ENCODE measurements around the gene SV2B. TPM values are rescaled to one million over a fixed set of nuclear protein-coding genes. Genes with fewer than 3 reads are reported as not detected.
"Not testable (repeated sequence)": the region's sequence is repeated elsewhere in the genome, so short reads cannot be mapped to it uniquely, and the experiment has no call there.

SV2B gene
- total RNA-seq, 2 experiments from 2014 or later, result not detected

- ChIA-PET CTCF (no interaction called here), POLR2A (no interaction called here)
- ATAC-seq (ENCODE audit: poor library complexity), result no peak
- no peak overlapping the region for H3K27ac ChIP-seq (ENCODE audit: low read depth in 1 of 2, low read length in 2 of 2)
- Mint-ChIP-seq H3K27ac (no peak overlapping the region), H3K4me3 (no peak overlapping the region), H3K36me3 (ENCODE audit: low read depth) (no peaks in the 10 kb centered on the region), H3K27me3 (peaks cover 9% of the 10 kb centered on the region), H3K9me3 (no peaks in the 10 kb centered on the region), H3K4me1 (ENCODE audit: low read depth) (peaks cover 6% of the 10 kb centered on the region)
- no peak for TF ChIP-seq CTCF (IDR thresholded peaks at IDR 0.05)
- H3K27me3 ChIP-seq (ENCODE audit: control insufficient read depth in 1 of 2, insufficient read depth in 2 of 2, low read length in 2 of 2), result no peaks in the 10 kb centered on the region
- H3K9me3 ChIP-seq (ENCODE audit: control insufficient read depth in 1 of 2, insufficient read depth in 1 of 2, low read length in 2 of 2), result no peaks in the 10 kb centered on the region
- no peaks in the 10 kb centered on the region for H3K36me3 ChIP-seq (ENCODE audit: insufficient read depth, low read length)
- intact Hi-C loops (cut with DNase I, micrococcal nuclease), result no loop called here
- H3K4me1 ChIP-seq (ENCODE audit: insufficient read depth, low read length), result peaks cover 7% of the 10 kb centered on the region
- DNase-seq, result no peak
- H3K4me3 ChIP-seq (ENCODE audit: low read length), result no peak overlapping the region
These were observed 242.0 kb downstream of the SV2B start for GRCh38 chr15:91342097-91342496.

- H3K36me3 ChIP-seq (ENCODE audit: insufficient read depth, low read length); CTCF ChIA-PET; intact Hi-C loops (cut with DNase I, micrococcal nuclease); H3K27me3 Mint-ChIP-seq; H3K9me3 Mint-ChIP-seq; DNase-seq; H3K27ac Mint-ChIP-seq; POLR2A ChIA-PET; ATAC-seq (ENCODE audit: poor library complexity); H3K36me3 Mint-ChIP-seq (ENCODE audit: low read depth); H3K27me3 ChIP-seq (ENCODE audit: control insufficient read depth in 1 of 2, insufficient read depth in 2 of 2, low read length in 2 of 2); H3K27ac ChIP-seq (ENCODE audit: low read depth in 1 of 2, low read length in 2 of 2); H3K4me3 ChIP-seq (ENCODE audit: low read length); H3K4me3 Mint-ChIP-seq; H3K9me3 ChIP-seq (ENCODE audit: control insufficient read depth in 1 of 2, insufficient read depth in 1 of 2, low read length in 2 of 2): not testable (repeated sequence)
- peaks cover 20% of the 10 kb centered on the region for H3K4me1 Mint-ChIP-seq (ENCODE audit: low read depth)
- peaks cover 10% of the 10 kb centered on the region for H3K4me1 ChIP-seq (ENCODE audit: insufficient read depth, low read length)
These were observed 244.9 kb downstream of the SV2B start for GRCh38 chr15:91344912-91345311.

- ChIA-PET POLR2A (no interaction called here), CTCF (no interaction called here)
- peaks cover 4% of the 10 kb centered on the region for H3K27me3 Mint-ChIP-seq
- ATAC-seq (ENCODE audit: poor library complexity) (no peak), DNase-seq (no peak)
- H3K27ac Mint-ChIP-seq, result no peak overlapping the region
- intact Hi-C loops (cut with DNase I, micrococcal nuclease), result no loop called here
- no peaks in the 10 kb centered on the region for H3K36me3 Mint-ChIP-seq (ENCODE audit: low read depth)
- H3K4me3 ChIP-seq (ENCODE audit: low read length), result no peak overlapping the region
- H3K27me3 ChIP-seq (ENCODE audit: control insufficient read depth in 1 of 2, insufficient read depth in 2 of 2, low read length in 2 of 2), result no peaks in the 10 kb centered on the region
- H3K4me3 Mint-ChIP-seq, result no peak overlapping the region
- no peaks in the 10 kb centered on the region for H3K9me3 Mint-ChIP-seq
- no peaks in the 10 kb centered on the region for H3K9me3 ChIP-seq (ENCODE audit: control insufficient read depth in 1 of 2, insufficient read depth in 1 of 2, low read length in 2 of 2)
- no peak for TF ChIP-seq CTCF (IDR thresholded peaks at IDR 0.05)
- peaks cover 10% of the 10 kb centered on the region for H3K4me1 ChIP-seq (ENCODE audit: insufficient read depth, low read length)
- no peaks in the 10 kb centered on the region for H3K36me3 ChIP-seq (ENCODE audit: insufficient read depth, low read length)
- peaks cover 20% of the 10 kb centered on the region for H3K4me1 Mint-ChIP-seq (ENCODE audit: low read depth)
- no peak overlapping the region for H3K27ac ChIP-seq (ENCODE audit: low read depth in 1 of 2, low read length in 2 of 2)
These were observed 245.7 kb downstream of the SV2B start for GRCh38 chr15:91345736-91346135.

- peaks cover 10% of the 10 kb centered on the region for H3K4me1 ChIP-seq (ENCODE audit: insufficient read depth, low read length)
- Mint-ChIP-seq H3K4me1 (ENCODE audit: low read depth) (peaks cover 20% of the 10 kb centered on the region), H3K27me3 (peaks cover 4% of the 10 kb centered on the region), H3K27ac (no peak overlapping the region), H3K9me3 (no peaks in the 10 kb centered on the region), H3K4me3 (no peak overlapping the region), H3K36me3 (ENCODE audit: low read depth) (no peaks in the 10 kb centered on the region)
- ChIA-PET POLR2A (no interaction called here), CTCF (no interaction called here)
- no peak overlapping the region for H3K4me3 ChIP-seq (ENCODE audit: low read length)
- no peak for TF ChIP-seq CTCF (IDR thresholded peaks at IDR 0.05)
- DNase-seq (no peak), ATAC-seq (ENCODE audit: poor library complexity) (no peak)
- intact Hi-C loops (cut with DNase I, micrococcal nuclease), result no loop called here
- H3K36me3 ChIP-seq (ENCODE audit: insufficient read depth, low read length), result no peaks in the 10 kb centered on the region
- no peaks in the 10 kb centered on the region for H3K27me3 ChIP-seq (ENCODE audit: control insufficient read depth in 1 of 2, insufficient read depth in 2 of 2, low read length in 2 of 2)
- no peaks in the 10 kb centered on the region for H3K9me3 ChIP-seq (ENCODE audit: control insufficient read depth in 1 of 2, insufficient read depth in 1 of 2, low read length in 2 of 2)
- H3K27ac ChIP-seq (ENCODE audit: low read depth in 1 of 2, low read length in 2 of 2), result no peak overlapping the region
These were observed 246.2 kb downstream of the SV2B start for GRCh38 chr15:91346259-91346658.

Measured in CD4-positive, alpha-beta T cell (primary cell).